IPS DF 4.7 (cell line): ENCODE data around the gene MLLT1.

ENCODE experiments used
- DNase-seq: peaks from one replicate; pipeline ENCODE4 v3.0.0-alpha.2; 2013; ENCODE audit warnings: low spot score; ENCODE audit errors: extremely low read depth

Gene MLLT1

DNA sequence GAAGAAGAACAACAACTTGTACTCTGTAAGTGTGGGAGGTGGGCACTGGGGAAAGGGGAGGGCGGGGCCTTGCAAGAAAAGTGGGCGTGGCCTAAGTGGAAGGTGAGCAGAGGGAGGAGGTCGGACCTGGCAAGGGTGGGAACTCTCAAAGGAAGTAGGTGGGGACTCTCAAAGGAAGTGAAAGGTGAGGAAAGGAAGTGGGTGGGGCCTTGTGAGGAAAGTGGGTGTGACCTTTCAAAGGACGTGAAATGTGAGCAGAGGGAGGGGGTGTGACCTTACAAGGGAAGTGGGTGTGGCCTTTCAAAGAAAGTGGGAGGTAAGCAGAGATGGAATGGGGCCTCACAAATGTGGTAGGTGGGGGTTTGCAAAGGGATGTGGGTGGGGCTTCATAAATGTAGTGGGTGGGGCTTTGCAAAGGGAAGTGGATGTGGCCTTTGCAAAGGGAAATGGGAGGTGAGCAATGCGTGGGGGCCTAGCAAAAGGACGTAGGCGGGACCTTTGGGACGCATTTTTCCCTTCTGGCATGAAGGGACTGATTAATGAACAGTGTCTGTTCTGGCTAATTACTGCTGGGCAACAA, 118.4 kb downstream of the MLLT1 start:
- DNase-seq = peak; percentile 7
